OCI-LY7 (cell line): ENCODE data around the gene CAV3.

Experiments
- EZH2phosphoT487 ChIP-seq: fragments of 200-600 bp; sonication (generic); IDR thresholded peaks from 2 replicates; pipeline ENCODE4 v1.6.1; 2018; ENCODE audit warnings: low read depth, borderline replicate concordance, mild to moderate bottlenecking, mixed run types, antibody characterized with exemption, low read length, moderate library complexity, mixed read lengths
- TF ChIP-seq, protein P1 (sequence below): fragments of 200-600 bp; sonication (generic); conservative IDR thresholded peaks from 2 replicates; pipeline ENCODE4 v1.5.1; 2014; ENCODE audit warnings: mild to moderate bottlenecking, antibody characterized with exemption, low read length, moderate library complexity, mixed read lengths

DNA sequence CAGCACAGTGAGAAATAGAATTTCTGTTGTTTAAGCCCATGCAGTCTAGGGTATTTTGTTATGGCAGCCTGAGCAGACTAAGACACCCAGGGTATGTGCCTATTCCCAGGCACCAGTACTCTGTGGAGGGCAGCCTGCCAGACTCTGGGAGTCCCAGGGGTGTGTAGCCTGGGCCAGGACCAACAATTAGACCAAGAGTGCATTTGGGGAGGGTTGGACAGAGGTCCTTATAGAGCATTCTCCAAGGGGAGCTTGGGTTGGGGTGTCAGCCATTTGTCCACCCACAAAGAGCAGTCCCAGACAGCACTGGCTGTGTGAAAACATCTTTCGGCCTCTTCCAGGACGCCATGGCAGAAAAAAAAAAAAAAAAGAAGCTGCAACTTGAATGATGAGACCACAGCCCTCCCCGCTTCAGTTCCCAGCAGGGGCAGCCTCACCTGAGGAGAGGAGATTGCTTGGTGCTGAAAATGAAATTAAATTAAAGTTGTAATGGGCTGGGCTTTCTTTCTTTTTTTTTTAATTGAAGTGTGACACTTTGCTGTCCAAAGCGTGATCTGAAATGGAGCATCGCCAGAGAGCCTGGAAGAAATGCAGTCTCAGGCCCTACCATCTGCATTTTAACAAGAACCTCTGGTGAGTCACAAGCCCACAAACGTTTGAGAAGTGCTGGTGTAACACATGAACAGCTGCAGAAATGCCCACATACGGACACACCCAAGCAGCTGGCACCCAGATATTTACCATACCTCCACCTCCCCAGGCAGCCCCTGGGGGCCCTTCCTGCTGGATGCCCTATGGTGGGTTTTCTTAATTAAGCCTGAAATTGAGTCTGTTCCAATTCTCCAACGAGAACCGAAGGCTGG lies 21.3 kb upstream of the CAV3 start:
- TF ChIP-seq, protein P1, sequence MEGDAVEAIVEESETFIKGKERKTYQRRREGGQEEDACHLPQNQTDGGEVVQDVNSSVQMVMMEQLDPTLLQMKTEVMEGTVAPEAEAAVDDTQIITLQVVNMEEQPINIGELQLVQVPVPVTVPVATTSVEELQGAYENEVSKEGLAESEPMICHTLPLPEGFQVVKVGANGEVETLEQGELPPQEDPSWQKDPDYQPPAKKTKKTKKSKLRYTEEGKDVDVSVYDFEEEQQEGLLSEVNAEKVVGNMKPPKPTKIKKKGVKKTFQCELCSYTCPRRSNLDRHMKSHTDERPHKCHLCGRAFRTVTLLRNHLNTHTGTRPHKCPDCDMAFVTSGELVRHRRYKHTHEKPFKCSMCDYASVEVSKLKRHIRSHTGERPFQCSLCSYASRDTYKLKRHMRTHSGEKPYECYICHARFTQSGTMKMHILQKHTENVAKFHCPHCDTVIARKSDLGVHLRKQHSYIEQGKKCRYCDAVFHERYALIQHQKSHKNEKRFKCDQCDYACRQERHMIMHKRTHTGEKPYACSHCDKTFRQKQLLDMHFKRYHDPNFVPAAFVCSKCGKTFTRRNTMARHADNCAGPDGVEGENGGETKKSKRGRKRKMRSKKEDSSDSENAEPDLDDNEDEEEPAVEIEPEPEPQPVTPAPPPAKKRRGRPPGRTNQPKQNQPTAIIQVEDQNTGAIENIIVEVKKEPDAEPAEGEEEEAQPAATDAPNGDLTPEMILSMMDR: no peak
- no peak for TF ChIP-seq EZH2phosphoT487
